GM12891 (cell line): ENCODE data around the gene HOXB7.

Experiments used
- PAX5 ChIP-seq: IDR thresholded peaks from 2 replicates; pipeline ENCODE4 v1.6.1; 2011; ENCODE audit warnings: low read length, moderate library complexity, mild to moderate bottlenecking; ENCODE audit not compliant: insufficient read depth, severe bottlenecking
- POLR2A ChIP-seq: IDR thresholded peaks from 2 replicates; pipeline ENCODE4 v1.6.1; 2011; ENCODE audit warnings: low read depth, low read length, control low read depth
- POLR2AphosphoS5 ChIP-seq: IDR thresholded peaks from 2 replicates; pipeline ENCODE4 v1.6.1; 2011; ENCODE audit warnings: low read depth, low read length, control low read depth
- POU2F2 ChIP-seq: IDR thresholded peaks from 2 replicates; pipeline ENCODE4 v1.6.1; 2011; ENCODE audit warnings: low read depth, mild to moderate bottlenecking, control low read depth, low read length, moderate library complexity
- SPI1 ChIP-seq: IDR thresholded peaks from 2 replicates; pipeline ENCODE4 v1.6.1; 2011; ENCODE audit warnings: low read depth, low read length, control low read depth
- TAF1 ChIP-seq: IDR thresholded peaks from 2 replicates; pipeline ENCODE4 v1.6.1; 2011; ENCODE audit warnings: low read depth, low read length, control low read depth

GRCh38 chr17:48558057-48558830 lies 52.6 kb downstream of the HOXB7 start:
- TF ChIP-seq POLR2A (no peak), POLR2AphosphoS5 (no peak), TAF1 (no peak), SPI1 (no peak), POU2F2 (no peak), PAX5 (no peak)
